HL-60 (cell line): Measurements from ENCODE around the gene ATF3.

Source experiments
- DNase-seq, 2 experiments: peaks; one replicate each; pipeline ENCODE4 v3.0.0-alpha.2; 2010 to 2020; ENCODE audit warnings: low read depth in 1 of 2, low spot score in 1 of 2
- H3K27ac ChIP-seq: fragments of 250-450 bp; sonication (Bioruptor Pico); replicated peaks from 2 replicates; pipeline ENCODE4 v1.5.1; 2020; ENCODE audit warnings: mild to moderate bottlenecking, moderate library complexity
- H3K27me3 ChIP-seq: fragments of 250-450 bp; sonication (Bioruptor Pico); 2 replicates; pipeline ENCODE4 v1.5.1; 2021; ENCODE audit warnings: mild to moderate bottlenecking, moderate library complexity; ENCODE audit not compliant: insufficient read depth, poor library complexity, severe bottlenecking
- H3K4me3 ChIP-seq: replicated peaks from 2 replicates; pipeline ENCODE4 v1.5.1; 2011; ENCODE audit warnings: mild to moderate bottlenecking, control low read depth, low read length; ENCODE audit not compliant: insufficient read depth
- GABPA ChIP-seq: IDR thresholded peaks from 2 replicates; pipeline ENCODE4 v1.6.1; 2012; ENCODE audit warnings: low read depth
- POLR2AphosphoS5 ChIP-seq: IDR thresholded peaks from 2 replicates; pipeline ENCODE4 v1.6.1; 2012; ENCODE audit warnings: low read depth
- SPI1 ChIP-seq: IDR thresholded peaks from 2 replicates; pipeline ENCODE4 v1.6.1; 2012; ENCODE audit warnings: low read depth, mild to moderate bottlenecking, borderline replicate concordance
- TF ChIP-seq, protein P1 (sequence below): IDR thresholded peaks from 2 replicates; pipeline ENCODE4 v1.6.1; 2012; ENCODE audit warnings: low read depth; ENCODE audit not compliant: insufficient replicate concordance
- TF ChIP-seq, protein P2 (sequence below): IDR thresholded peaks from one replicate; pipeline ENCODE4 v1.5.1; 2011; ENCODE audit warnings: low read length, control low read depth, inconsistent platforms; ENCODE audit not compliant: insufficient read depth

ATF3 gene

DNA sequence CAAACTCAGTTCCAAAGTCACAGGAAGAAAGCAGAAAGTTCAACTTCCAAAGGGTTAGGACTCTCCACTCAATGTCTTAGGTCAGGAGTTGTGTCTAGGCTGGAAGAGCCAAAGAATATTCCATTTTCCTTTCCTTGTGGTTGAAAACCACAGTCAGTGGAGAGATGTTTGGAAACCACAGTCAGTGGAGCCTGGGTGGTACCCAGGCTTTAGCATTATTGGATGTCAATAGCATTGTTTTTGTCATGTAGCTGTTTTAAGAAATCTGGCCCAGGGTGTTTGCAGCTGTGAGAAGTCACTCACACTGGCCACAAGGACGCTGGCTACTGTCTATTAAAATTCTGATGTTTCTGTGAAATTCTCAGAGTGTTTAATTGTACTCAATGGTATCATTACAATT lies 11.7 kb downstream of the ATF3 start:
- no peak for DNase-seq
- Histone ChIP-seq H3K4me3 (no peak overlapping the region), H3K27ac (no peak overlapping the region), H3K27me3 (no peaks in the 10 kb centered on the region)
- TF ChIP-seq, protein P1, sequence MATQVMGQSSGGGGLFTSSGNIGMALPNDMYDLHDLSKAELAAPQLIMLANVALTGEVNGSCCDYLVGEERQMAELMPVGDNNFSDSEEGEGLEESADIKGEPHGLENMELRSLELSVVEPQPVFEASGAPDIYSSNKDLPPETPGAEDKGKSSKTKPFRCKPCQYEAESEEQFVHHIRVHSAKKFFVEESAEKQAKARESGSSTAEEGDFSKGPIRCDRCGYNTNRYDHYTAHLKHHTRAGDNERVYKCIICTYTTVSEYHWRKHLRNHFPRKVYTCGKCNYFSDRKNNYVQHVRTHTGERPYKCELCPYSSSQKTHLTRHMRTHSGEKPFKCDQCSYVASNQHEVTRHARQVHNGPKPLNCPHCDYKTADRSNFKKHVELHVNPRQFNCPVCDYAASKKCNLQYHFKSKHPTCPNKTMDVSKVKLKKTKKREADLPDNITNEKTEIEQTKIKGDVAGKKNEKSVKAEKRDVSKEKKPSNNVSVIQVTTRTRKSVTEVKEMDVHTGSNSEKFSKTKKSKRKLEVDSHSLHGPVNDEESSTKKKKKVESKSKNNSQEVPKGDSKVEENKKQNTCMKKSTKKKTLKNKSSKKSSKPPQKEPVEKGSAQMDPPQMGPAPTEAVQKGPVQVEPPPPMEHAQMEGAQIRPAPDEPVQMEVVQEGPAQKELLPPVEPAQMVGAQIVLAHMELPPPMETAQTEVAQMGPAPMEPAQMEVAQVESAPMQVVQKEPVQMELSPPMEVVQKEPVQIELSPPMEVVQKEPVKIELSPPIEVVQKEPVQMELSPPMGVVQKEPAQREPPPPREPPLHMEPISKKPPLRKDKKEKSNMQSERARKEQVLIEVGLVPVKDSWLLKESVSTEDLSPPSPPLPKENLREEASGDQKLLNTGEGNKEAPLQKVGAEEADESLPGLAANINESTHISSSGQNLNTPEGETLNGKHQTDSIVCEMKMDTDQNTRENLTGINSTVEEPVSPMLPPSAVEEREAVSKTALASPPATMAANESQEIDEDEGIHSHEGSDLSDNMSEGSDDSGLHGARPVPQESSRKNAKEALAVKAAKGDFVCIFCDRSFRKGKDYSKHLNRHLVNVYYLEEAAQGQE, result no peak
- TF ChIP-seq GABPA (no peak), SPI1 (no peak)
- TF ChIP-seq, protein P2, sequence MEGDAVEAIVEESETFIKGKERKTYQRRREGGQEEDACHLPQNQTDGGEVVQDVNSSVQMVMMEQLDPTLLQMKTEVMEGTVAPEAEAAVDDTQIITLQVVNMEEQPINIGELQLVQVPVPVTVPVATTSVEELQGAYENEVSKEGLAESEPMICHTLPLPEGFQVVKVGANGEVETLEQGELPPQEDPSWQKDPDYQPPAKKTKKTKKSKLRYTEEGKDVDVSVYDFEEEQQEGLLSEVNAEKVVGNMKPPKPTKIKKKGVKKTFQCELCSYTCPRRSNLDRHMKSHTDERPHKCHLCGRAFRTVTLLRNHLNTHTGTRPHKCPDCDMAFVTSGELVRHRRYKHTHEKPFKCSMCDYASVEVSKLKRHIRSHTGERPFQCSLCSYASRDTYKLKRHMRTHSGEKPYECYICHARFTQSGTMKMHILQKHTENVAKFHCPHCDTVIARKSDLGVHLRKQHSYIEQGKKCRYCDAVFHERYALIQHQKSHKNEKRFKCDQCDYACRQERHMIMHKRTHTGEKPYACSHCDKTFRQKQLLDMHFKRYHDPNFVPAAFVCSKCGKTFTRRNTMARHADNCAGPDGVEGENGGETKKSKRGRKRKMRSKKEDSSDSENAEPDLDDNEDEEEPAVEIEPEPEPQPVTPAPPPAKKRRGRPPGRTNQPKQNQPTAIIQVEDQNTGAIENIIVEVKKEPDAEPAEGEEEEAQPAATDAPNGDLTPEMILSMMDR, result no peak

DNA sequence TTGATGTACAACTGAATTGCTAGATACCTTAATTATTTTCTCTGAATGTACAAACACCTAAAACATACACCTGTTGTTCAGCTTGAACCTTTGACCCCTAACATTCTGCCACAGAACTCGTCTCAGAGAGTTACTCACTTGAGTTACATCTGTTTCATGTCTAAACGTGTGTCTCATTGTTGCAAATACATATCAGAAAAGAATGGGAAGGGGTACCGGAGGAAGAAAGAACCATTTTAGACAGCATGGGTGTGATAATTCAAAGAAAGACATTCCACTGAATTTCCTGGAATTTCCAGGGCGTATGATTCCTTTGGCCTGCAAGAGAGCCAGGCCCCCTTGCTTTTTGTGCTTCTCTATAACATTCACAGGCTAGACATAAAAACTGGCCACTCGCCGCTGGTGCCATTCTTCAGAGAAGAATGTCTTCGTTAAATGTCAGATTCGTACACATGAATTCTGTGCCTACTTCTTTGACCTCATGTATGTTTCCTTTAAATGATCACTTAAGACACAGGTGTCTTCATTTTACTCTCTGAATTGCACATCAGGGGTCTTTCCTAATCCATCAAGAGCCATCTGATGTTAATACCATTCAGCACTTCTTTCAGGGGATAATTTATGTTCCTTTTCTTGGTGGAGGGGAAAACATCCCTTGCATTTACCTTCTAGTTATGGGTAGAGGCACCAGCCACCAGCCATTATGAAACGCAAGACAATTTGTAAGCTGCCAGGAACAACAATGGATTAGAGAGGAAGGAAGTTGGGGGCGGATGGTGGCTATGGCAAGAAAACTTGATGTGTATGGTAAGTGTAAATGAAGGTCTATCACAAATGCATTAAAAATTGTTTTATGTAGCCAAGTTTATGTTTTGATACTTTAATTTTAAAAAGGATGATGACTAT lies 12.7 kb downstream of the ATF3 start:
- no peaks in the 10 kb centered on the region for H3K27me3 ChIP-seq
- no peak overlapping the region for H3K4me3 ChIP-seq
- TF ChIP-seq, protein P1, result no peak
- TF ChIP-seq POLR2AphosphoS5 (no peak), GABPA (no peak), SPI1 (no peak)
- no peak for DNase-seq
- no peak overlapping the region for H3K27ac ChIP-seq

DNA sequence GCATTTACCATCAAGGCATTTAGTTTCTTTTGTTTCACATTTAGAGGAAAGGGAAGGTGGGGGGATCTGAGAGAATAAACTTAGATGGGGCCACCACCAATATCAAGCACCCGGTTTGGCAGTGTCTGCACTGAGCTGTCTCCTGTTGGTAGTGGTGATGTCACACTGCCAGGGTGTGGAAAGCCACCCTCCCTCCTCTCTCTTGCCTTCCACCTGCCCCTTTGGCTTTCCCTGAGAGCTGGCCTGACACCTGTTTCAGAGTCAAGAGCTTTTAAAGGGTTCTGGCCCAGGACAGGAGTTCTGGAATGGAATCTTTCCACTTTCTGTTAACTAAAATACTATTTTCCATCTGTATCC lies 13.4 kb downstream of the ATF3 start:
- Histone ChIP-seq H3K27ac (no peak overlapping the region), H3K27me3 (no peaks in the 10 kb centered on the region), H3K4me3 (no peak overlapping the region)
- DNase-seq, result no peak
- TF ChIP-seq, protein P2, result no peak
- TF ChIP-seq SPI1, result no peak
- TF ChIP-seq, protein P1, result no peak
- no peak for TF ChIP-seq POLR2AphosphoS5
- no peak for TF ChIP-seq GABPA
